Measurements from ENCODE around the gene GADL1. TPM values are rescaled to one million over a fixed set of nuclear protein-coding genes. Genes with fewer than 3 reads are reported as not detected.

The GADL1 gene
- total RNA-seq, 4 donors from 2014 or later = 0.46 TPM; not detected in 3

GRCh38 chr3:30702038-30702827 lies 192.2 kb downstream of the GADL1 start:
- no peak for TF ChIP-seq CTCF (IDR thresholded peaks at IDR 0.05)
- DNase-seq (ENCODE audit: low spot score) (no peak), ATAC-seq (ENCODE audit: low FRiP score) (no peak)

GRCh38 chr3:30700702-30701321 lies 193.6 kb downstream of the GADL1 start:
- ATAC-seq (ENCODE audit: low FRiP score) (no peak), DNase-seq (ENCODE audit: low spot score) (no peak)
- no peak for TF ChIP-seq CTCF (IDR thresholded peaks at IDR 0.05)

- no peak for ATAC-seq (ENCODE audit: low FRiP score)
- TF ChIP-seq CTCF (IDR thresholded peaks at IDR 0.05) = no peak
- DNase-seq (ENCODE audit: low spot score) = no peak
Measured at GRCh38 chr3:30699927-30700326, 194.5 kb downstream of the GADL1 start.

GRCh38 chr3:30698549-30698948 lies 195.9 kb downstream of the GADL1 start:
- DNase-seq (ENCODE audit: low spot score) (no peak), ATAC-seq (ENCODE audit: low FRiP score) (no peak)
- TF ChIP-seq CTCF (IDR thresholded peaks at IDR 0.05) = no peak

- ATAC-seq (ENCODE audit: low FRiP score) (no peak), DNase-seq (ENCODE audit: low spot score) (no peak)
- TF ChIP-seq CTCF (IDR thresholded peaks at IDR 0.05) = no peak
Measured at GRCh38 chr3:30696896-30697295, 197.6 kb downstream of the GADL1 start.

- no peak for TF ChIP-seq CTCF (IDR thresholded peaks at IDR 0.05)
- ATAC-seq (ENCODE audit: low FRiP score) = no peak
- DNase-seq (ENCODE audit: low spot score) = no peak
Measured at GRCh38 chr3:30696403-30696819, 198.1 kb downstream of the GADL1 start.
